MCF 10A (cell line): ENCODE results near the gene UBAP2L. TPM values are rescaled to one million over a fixed set of nuclear protein-coding genes. Genes with fewer than 3 reads are reported as not detected.
A peak's percentile ranks its signal among the peaks of the same experiment; 100 is the strongest.

Source experiments
- BruUV-seq: library from RNA; stranded (reverse); fragments of 400-500 nt; replicated peaks from 2 replicates; lab custom pipeline; 2021; lab: Mats Ljungman, UMichigan
- CTCF ChIA-PET: fragments of 300-600 bp; sonication (Branson Sonifier 250); formaldehyde crosslinking; extraction: SDS; loops from one replicate; lab custom pipeline; 2021; ENCODE audit warnings: antibody characterized with exemption, inconsistent platforms; lab: Yijun Ruan, JAX
- POLR2A ChIA-PET: fragments of 300-600, 350-650 bp; sonication (Branson Sonifier 250); formaldehyde crosslinking; extraction: SDS; loops from one replicate; lab custom pipeline; 2020; ENCODE audit warnings: antibody characterized with exemption, inconsistent platforms; lab: Yijun Ruan, JAX
- DNase-seq: peaks from one replicate; pipeline ENCODE4 v3.0.0-alpha.2; 2018; ENCODE audit not compliant: unreplicated experiment
- H3K27ac Mint-ChIP-seq: one replicate; pipeline ENCODE4 v1.8.0; 2022; ENCODE audit warnings: mild to moderate bottlenecking, low read depth, mixed read lengths; ENCODE audit not compliant: unreplicated experiment
- H3K27me3 Mint-ChIP-seq: one replicate; pipeline ENCODE4 v1.8.0; 2022; ENCODE audit warnings: mixed read lengths; ENCODE audit not compliant: insufficient read depth, unreplicated experiment
- H3K36me3 Mint-ChIP-seq: one replicate; pipeline ENCODE4 v1.8.0; 2022; ENCODE audit warnings: mild to moderate bottlenecking, moderate library complexity, mixed read lengths; ENCODE audit not compliant: insufficient read depth, unreplicated experiment
- H3K4me1 Mint-ChIP-seq: one replicate; pipeline ENCODE4 v1.8.0; 2022; ENCODE audit warnings: mixed read lengths; ENCODE audit not compliant: insufficient read depth, unreplicated experiment
- H3K4me3 Mint-ChIP-seq: one replicate; pipeline ENCODE4 v1.8.0; 2022; ENCODE audit warnings: mild to moderate bottlenecking, moderate library complexity, mixed read lengths; ENCODE audit not compliant: unreplicated experiment
- H3K9me3 Mint-ChIP-seq: one replicate; pipeline ENCODE4 v1.8.0; 2022; ENCODE audit warnings: mixed read lengths; ENCODE audit not compliant: unreplicated experiment
- CTCF ChIP-seq: fragments of 200-600 bp; IDR thresholded peaks from one replicate; pipeline ENCODE4 v1.8.0; 2022; ENCODE audit warnings: antibody characterized with exemption, mild to moderate bottlenecking; ENCODE audit not compliant: unreplicated experiment
- intact Hi-C: fragments of 100-400 bp; cut with micrococcal nuclease; formaldehyde crosslinking; loops from 2 replicates; pipeline ENCODE4 v1.14.1; 2022
- total RNA-seq: library from RNA; stranded (reverse); gene quantifications from 2 replicates; pipeline ENCODE4 v1.2.3, GENCODE V29; 2022

UBAP2L gene
- total RNA-seq, 1 experiment from 2014 or later, result 223 TPM

DNA sequence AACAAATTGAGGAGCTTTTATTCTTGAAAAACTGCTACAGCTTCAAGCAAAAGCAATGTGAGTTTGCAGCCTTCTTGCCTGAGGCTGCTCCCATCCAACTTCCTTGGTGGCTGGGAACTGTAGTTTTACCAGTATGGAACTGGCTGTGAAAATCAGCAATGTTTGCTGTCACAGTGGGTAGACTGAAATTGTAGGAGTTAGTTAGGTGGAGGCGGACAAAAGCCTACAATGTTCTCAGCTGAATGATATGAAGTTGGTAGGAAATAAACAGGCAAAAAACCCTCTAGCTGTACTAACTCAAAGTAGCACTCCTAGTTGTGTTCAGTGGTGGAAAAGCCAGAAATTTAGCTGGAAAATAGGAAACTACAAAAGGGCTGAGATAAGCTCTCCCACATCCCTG is 70.2 kb downstream of the UBAP2L start:
- no peak overlapping the region for H3K27ac Mint-ChIP-seq
- ChIA-PET POLR2A (interaction anchor here (0.6 to 1.0 kb wide), 4 partner anchors 14 to 1451 kb away, joined by 3 to 6 read pairs (median 3); no protein-coding TSS in a partner anchor), CTCF (interaction anchor here (0.6 to 1.9 kb wide), 3 partner anchors 19 to 255 kb away, joined by 3 to 7 read pairs (median 5); partner anchors contain the start of gene HAX1)
- intact Hi-C loops, result no loop called here
- H3K9me3 Mint-ChIP-seq, result peaks cover 14% of the 10 kb centered on the region
- H3K4me3 Mint-ChIP-seq, result no peak overlapping the region
- DNase-seq, result no peak
- H3K36me3 Mint-ChIP-seq, result no peaks in the 10 kb centered on the region
- peaks cover 34% of the 10 kb centered on the region for H3K27me3 Mint-ChIP-seq
- no peaks in the 10 kb centered on the region for H3K4me1 Mint-ChIP-seq
- no peak for TF ChIP-seq CTCF
- BruUV-seq, result no TSS peak

GRCh38 chr1:154295408-154296235 is 74.9 kb downstream of the UBAP2L start:
- peaks cover 16% of the 10 kb centered on the region for H3K27me3 Mint-ChIP-seq
- H3K4me3 Mint-ChIP-seq, result no peak overlapping the region
- no peak for TF ChIP-seq CTCF
- H3K36me3 Mint-ChIP-seq, result no peaks in the 10 kb centered on the region
- H3K4me1 Mint-ChIP-seq, result no peaks in the 10 kb centered on the region
- peak; percentile 15 for DNase-seq
- ChIA-PET POLR2A (interaction anchor here (0.6 to 0.8 kb wide), 2 partner anchors 29 to 52 kb away, joined by 3 to 5 read pairs; no protein-coding TSS in a partner anchor), CTCF (interaction anchor here (0.6 to 2.2 kb wide), 4 partner anchors 25 to 754 kb away, joined by 3 to 7 read pairs (median 4); no protein-coding TSS in a partner anchor)
- H3K9me3 Mint-ChIP-seq, result peaks cover 15% of the 10 kb centered on the region
- intact Hi-C loops, result no loop called here
- no TSS peak for BruUV-seq
- H3K27ac Mint-ChIP-seq, result no peak overlapping the region

GRCh38 chr1:154301582-154301981 is 80.8 kb downstream of the UBAP2L start:
- TF ChIP-seq CTCF, result no peak
- ChIA-PET POLR2A (no interaction called here), CTCF (interaction anchor here (0.8 to 1.5 kb wide), 2 partner anchors 23 to 33 kb away, joined by 4 to 6 read pairs; partner anchors contain the start of gene ATP8B2)
- no peak overlapping the region for H3K4me3 Mint-ChIP-seq
- no peak overlapping the region for H3K27ac Mint-ChIP-seq
- BruUV-seq, result no TSS peak
- intact Hi-C loops, result no loop called here
- H3K4me1 Mint-ChIP-seq, result no peaks in the 10 kb centered on the region
- no peaks in the 10 kb centered on the region for H3K36me3 Mint-ChIP-seq
- DNase-seq, result no peak
- no peaks in the 10 kb centered on the region for H3K27me3 Mint-ChIP-seq
- H3K9me3 Mint-ChIP-seq, result no peaks in the 10 kb centered on the region

GRCh38 chr1:154304664-154305337 is 84.0 kb downstream of the UBAP2L start:
- H3K4me1 Mint-ChIP-seq, result no peaks in the 10 kb centered on the region
- no peak overlapping the region for H3K27ac Mint-ChIP-seq
- BruUV-seq, result no TSS peak
- H3K9me3 Mint-ChIP-seq, result no peaks in the 10 kb centered on the region
- H3K4me3 Mint-ChIP-seq, result no peak overlapping the region
- DNase-seq, result no peak
- intact Hi-C loops, result no loop called here
- TF ChIP-seq CTCF, result no peak
- CTCF ChIA-PET, result interaction anchor here (0.6 to 2.4 kb wide), 5 partner anchors 19 to 327 kb away, joined by 3 to 13 read pairs (median 4); no protein-coding TSS in a partner anchor
- POLR2A ChIA-PET, result interaction anchor here (0.6 kb wide), 1 partner anchor 155 kb away, joined by 3 read pairs; no protein-coding TSS in a partner anchor
- H3K36me3 Mint-ChIP-seq, result no peaks in the 10 kb centered on the region
- no peaks in the 10 kb centered on the region for H3K27me3 Mint-ChIP-seq
